ENCODE data around the gene YTHDC1.
"Not testable (repeated sequence)": the region's sequence is repeated elsewhere in the genome, so short reads cannot be mapped to it uniquely, and the experiment has no call there.

Gene YTHDC1

GRCh38 chr4:68288393-68288740 lies 61.5 kb downstream of the YTHDC1 start:
- no peak for DNase-seq (ENCODE audit: low spot score)

GRCh38 chr4:68287704-68288392 lies 62.0 kb downstream of the YTHDC1 start:
- DNase-seq (ENCODE audit: low spot score): no peak

DNA sequence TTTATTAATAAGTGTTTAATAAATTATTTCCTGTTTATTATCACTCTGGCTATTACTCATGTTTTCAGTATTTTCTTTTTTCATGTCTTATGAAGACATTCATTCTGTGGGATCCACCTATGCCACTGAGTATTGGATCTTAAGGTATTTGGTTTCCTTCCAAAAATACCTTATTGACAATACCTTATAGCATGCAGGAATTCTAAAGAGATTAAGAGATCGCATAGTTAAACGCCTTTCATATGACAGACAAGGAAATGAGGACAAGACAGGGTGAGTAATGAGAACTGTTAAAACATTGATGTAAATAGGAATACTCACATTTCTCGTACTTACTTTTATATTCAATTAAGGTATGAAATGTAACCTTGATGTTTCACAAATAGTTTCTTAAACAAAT lies 66.2 kb downstream of the YTHDC1 start:
- DNase-seq (ENCODE audit: low spot score): no peak

DNA sequence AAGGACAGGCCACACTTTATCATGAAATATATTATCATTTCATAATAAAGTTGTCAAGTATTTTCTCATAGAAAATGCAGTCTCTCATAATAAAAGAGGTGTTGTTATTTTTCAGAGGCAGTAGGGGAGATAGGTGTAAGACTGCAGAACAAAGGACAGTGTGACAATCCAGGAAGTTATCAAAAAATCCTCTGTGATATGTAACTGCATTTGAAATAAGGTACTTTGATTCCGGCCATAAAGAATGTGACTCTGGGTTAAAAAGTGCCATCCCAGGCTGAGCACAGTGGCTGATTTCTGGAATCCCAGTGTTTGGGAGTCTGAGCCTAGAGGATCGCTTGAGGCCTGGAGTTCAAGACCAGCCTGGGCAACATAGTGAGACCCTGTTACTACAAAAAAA lies 66.8 kb downstream of the YTHDC1 start:
- no peak for DNase-seq (ENCODE audit: low spot score)

GRCh38 chr4:68281796-68282740 lies 67.8 kb downstream of the YTHDC1 start:
- DNase-seq (ENCODE audit: low spot score): not testable (repeated sequence)

- DNase-seq (ENCODE audit: low spot score): no peak
Measured at GRCh38 chr4:68278029-68278428, 71.9 kb downstream of the YTHDC1 start.

DNA sequence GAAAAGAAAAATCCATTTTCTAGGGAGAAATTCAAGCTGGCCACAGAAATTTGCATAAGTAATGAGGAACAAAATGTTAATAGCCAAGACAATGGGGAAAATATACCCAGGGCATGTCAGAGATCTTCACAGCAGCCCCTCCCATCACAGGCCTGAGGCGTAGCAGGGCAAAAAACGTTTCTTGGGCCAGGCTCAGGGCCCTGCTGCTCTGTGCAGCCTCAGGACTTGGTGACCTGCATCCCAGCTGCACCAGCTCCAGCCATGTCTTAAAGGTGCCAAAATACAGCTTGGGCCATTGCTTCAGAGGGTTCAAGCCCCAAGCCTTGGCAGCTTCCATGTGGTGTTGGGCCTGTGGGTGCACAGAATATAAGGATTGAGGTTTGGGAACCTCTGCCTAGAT lies 72.3 kb downstream of the YTHDC1 start:
- no peak for DNase-seq (ENCODE audit: low spot score)

DNA sequence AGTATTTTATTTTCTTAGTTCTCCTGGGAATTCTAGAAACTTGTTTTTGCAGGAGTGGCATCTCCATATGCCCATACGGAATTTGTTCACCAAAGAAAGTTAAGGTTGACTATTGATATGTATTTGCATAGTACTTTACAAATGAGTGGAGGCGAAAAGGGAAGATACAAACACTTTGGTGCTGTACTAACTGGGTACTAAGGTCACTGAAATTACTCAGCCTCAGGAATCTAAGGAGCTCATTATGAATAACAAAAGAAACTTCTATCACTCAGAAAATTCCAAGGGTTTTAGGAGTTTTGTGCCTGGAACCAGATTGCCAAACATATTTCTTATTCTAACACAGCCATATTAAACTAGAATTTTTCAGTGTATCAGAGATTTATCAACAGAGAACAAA lies 77.0 kb downstream of the YTHDC1 start:
- no peak for DNase-seq (ENCODE audit: low spot score)

DNA sequence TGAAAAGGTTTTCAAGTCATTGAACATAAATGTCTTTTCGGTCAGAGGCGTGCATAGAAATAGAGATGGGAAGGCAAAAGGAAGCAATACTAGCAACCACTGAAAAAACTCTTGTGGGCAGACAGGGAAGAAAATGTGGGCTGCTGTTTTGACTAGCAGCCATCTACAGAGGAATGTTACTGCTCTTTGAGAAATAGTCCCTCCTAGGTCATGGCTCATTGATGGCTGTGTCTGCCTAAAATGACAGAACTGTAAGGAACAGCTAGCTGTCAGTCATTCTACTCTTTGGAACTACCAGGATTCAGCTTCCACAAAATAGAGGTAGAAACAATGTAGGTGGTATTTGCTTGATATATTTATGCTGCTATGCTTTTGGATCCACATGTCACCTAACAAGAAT lies 77.5 kb downstream of the YTHDC1 start:
- DNase-seq (ENCODE audit: low spot score): no peak

- peak; percentile 49 for DNase-seq (ENCODE audit: low spot score)
Measured at GRCh38 chr4:68271851-68272357, 78.0 kb downstream of the YTHDC1 start.

DNA sequence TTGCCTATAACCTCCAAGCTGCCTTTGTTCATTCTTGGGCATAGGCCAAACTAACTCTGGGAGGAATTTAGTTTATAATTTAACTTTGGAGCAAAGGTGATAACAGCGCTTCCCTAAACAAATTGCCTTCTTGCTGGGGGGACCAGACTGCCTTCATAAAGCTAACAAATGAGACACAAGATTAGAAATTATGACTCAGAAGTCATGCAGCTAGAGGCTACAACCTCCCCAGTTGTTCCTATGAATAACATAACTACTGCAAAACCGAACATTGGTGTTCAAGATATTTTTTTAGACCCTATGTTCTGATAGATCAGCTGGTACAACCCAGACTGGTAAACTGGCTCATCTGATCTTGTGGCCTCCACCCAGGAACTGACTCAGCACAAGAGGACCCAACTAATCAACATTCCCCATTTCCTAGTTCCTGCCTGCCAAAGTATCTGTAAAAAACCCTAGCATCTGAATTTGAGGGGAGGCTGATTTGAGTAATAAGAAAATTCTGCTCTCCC lies 82.4 kb downstream of the YTHDC1 start:
- no peak for DNase-seq (ENCODE audit: low spot score)

- no peak for DNase-seq (ENCODE audit: low spot score)
Measured at GRCh38 chr4:68264875-68265565, 84.9 kb downstream of the YTHDC1 start.
